ENCODE results near the gene CDC14C. TPM values are rescaled to one million over a fixed set of nuclear protein-coding genes. Genes with fewer than 3 reads are reported as not detected.

CDC14C gene
- 0.04 TPM in 1 of 2 replicates, not detected in the other for polyA plus RNA-seq (2011; rRNA removed)
- polyA minus RNA-seq (2011; rRNA and poly(A)+ RNA removed): not detected in 2 replicates

DNA sequence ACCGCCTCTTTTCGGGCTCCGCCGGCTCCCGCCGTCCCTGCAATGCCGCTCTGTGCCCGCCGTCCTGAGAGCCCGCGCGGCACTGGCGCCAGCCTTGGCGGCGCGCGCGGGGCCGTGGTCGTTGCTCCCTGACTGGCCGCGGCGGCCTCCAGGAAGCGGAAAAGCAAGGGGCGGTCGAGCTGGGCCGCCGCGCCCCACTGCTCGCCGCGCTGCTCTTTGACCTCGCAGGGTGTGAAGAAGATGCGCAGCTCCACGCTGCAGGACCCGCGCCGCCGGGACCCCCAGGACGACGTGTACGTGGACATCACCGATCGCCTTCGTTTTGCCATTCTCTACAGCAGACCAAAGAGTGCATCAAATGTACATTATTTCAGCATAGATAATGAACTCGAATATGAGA is at the start of gene CDC14C:
TSS of gene CDC14C (plus strand) at position 115 of the 400 bp plus-strand sequence. CDS start at position 241, 126 bp downstream.
- TF ChIP-seq, protein P1, sequence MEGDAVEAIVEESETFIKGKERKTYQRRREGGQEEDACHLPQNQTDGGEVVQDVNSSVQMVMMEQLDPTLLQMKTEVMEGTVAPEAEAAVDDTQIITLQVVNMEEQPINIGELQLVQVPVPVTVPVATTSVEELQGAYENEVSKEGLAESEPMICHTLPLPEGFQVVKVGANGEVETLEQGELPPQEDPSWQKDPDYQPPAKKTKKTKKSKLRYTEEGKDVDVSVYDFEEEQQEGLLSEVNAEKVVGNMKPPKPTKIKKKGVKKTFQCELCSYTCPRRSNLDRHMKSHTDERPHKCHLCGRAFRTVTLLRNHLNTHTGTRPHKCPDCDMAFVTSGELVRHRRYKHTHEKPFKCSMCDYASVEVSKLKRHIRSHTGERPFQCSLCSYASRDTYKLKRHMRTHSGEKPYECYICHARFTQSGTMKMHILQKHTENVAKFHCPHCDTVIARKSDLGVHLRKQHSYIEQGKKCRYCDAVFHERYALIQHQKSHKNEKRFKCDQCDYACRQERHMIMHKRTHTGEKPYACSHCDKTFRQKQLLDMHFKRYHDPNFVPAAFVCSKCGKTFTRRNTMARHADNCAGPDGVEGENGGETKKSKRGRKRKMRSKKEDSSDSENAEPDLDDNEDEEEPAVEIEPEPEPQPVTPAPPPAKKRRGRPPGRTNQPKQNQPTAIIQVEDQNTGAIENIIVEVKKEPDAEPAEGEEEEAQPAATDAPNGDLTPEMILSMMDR (IDR thresholded peaks at IDR 0.05; ENCODE audit: insufficient read depth, low read depth, low read length): no peak
- no peak within 1 kb of the TSS for H3K4me3 ChIP-seq (ENCODE audit: low read depth, low read length)
- no peaks in the 10 kb centered on the region for H3K27me3 ChIP-seq (ENCODE audit: control insufficient read depth, insufficient read depth, low read length)
- CTCF ChIA-PET: no interaction called here
- H3K36me3 ChIP-seq (ENCODE audit: control insufficient read depth, insufficient read depth, low read length): no peaks in the 10 kb centered on the region
- POLR2A ChIA-PET: no interaction called here
- DNase-seq (ENCODE audit: low read depth): no peak

DNA sequence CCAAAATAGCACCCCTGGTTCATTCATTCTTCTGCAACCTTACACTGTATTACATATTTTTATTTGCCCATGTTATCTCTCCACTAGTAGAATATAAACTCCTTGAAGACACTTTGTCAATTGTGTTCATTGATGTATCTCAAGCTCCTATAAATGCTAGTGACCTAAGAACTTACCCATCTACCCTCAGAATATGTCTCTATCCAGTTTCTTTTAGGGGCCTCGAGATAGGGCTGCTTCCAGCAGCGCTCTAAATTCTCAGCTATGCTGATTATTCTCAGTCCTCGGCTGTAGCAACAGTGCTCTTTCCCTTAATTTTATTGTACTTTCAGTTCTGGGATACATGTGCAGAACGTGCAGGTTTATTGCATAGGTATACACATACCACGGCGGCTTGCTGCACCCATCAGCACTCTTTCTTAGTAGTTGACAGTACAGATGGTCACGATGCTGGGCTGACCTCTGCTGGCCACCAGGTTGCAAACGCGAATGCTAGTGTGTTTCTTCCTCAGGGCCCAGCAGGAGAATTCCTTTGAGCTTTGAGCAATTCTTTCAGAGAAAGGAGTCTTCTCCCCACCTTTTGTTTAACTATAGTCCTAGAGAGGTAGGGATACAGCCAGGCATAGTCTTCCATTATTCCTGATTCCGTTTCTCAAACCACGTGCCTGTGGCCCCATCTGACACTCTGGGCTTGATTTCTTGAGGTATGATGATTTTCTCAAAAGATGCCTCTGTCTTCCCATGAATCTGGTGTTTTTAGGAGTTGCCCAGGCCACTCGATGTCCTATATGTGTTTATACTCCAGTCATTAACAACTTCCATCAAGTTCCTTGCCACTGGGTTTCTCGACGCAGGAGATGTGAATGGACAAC is 49.1 kb upstream of the CDC14C start:
- no peaks in the 10 kb centered on the region for H3K36me3 ChIP-seq (ENCODE audit: control insufficient read depth, insufficient read depth, low read length)
- TF ChIP-seq, protein P1 (IDR thresholded peaks at IDR 0.05; ENCODE audit: insufficient read depth, low read depth, low read length): no peak
- ChIA-PET POLR2A (no interaction called here), CTCF (no interaction called here)
- H3K4me3 ChIP-seq (ENCODE audit: low read depth, low read length): no peak overlapping the region
- H3K27me3 ChIP-seq (ENCODE audit: control insufficient read depth, insufficient read depth, low read length): no peaks in the 10 kb centered on the region
- no peak for DNase-seq (ENCODE audit: low read depth)

DNA sequence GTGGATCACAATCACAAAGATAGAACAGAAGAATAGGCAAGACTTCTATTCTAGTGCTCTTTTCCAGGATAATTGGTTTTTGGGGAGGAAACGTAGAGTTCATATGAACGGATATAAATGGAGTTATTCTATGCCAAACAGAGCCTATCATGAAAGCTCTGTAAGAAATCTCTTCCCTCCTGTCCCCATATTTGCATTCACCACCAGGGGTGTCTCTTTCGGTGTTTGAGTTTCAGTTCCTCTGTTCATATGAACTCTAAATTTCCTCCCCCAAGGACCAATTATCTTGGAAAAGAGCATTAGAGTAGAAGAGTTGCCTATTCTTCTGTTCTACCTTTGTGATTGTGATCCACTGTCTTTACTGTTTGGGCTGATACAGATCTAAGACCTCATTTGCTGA is 48.3 kb upstream of the CDC14C start:
- H3K27me3 ChIP-seq (ENCODE audit: control insufficient read depth, insufficient read depth, low read length): no peaks in the 10 kb centered on the region
- ChIA-PET CTCF (no interaction called here), POLR2A (no interaction called here)
- DNase-seq (ENCODE audit: low read depth): no peak
- TF ChIP-seq, protein P1 (IDR thresholded peaks at IDR 0.05; ENCODE audit: insufficient read depth, low read depth, low read length): no peak
- H3K4me3 ChIP-seq (ENCODE audit: low read depth, low read length): no peak overlapping the region
- H3K36me3 ChIP-seq (ENCODE audit: control insufficient read depth, insufficient read depth, low read length): no peaks in the 10 kb centered on the region

DNA sequence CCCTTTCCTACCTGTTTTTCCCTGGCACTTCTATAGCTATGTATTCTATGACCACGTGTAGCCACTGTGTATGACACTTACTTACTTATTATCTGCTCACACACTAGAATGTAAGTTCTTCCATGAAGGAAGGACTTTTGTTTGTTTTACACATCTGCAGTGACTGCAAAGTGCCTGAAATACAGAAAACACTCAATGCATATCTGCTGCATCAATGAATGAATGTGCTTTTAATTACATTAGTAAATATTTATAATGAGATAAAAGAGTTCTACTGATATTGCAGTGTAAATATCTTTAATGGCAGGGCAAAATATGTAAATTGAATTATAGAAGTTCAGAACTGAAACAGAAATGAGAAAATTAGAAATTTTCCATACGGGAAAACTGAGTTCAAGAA is 43.5 kb upstream of the CDC14C start:
- H3K27me3 ChIP-seq (ENCODE audit: control insufficient read depth, insufficient read depth, low read length): no peaks in the 10 kb centered on the region
- DNase-seq (ENCODE audit: low read depth): no peak
- TF ChIP-seq, protein P1 (IDR thresholded peaks at IDR 0.05; ENCODE audit: insufficient read depth, low read depth, low read length): no peak
- POLR2A ChIA-PET: no interaction called here
- no peak overlapping the region for H3K4me3 ChIP-seq (ENCODE audit: low read depth, low read length)
- no peaks in the 10 kb centered on the region for H3K36me3 ChIP-seq (ENCODE audit: control insufficient read depth, insufficient read depth, low read length)
- CTCF ChIA-PET: no interaction called here

DNA sequence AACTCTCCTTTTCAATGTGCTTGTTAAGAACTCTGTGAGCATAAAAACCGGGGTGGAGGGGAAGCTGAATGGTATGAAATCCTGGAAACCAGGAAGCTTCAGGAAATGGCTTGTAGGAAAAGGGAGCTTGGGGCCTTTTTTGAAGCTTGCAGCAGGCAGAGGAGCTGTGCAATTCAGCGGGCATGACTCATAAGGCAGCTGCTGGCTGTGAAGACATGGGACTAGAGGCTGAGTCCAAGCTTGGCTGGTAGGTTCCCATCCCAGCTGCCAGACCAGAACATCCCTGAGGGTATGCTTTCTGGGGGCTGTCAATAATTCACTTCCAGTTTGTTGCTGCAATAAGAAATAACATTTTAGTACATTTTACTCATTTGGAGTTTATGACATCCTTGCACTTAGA is 36.8 kb upstream of the CDC14C start:
- Histone ChIP-seq H3K4me3 (ENCODE audit: low read depth, low read length) (no peak overlapping the region), H3K36me3 (ENCODE audit: control insufficient read depth, insufficient read depth, low read length) (no peaks in the 10 kb centered on the region), H3K27me3 (ENCODE audit: control insufficient read depth, insufficient read depth, low read length) (no peaks in the 10 kb centered on the region)
- ChIA-PET POLR2A (no interaction called here), CTCF (interaction anchor here (0.9 kb wide), 1 partner anchor 19 kb away, joined by 3 read pairs; no protein-coding TSS in a partner anchor)
- DNase-seq (ENCODE audit: low read depth): no peak
- TF ChIP-seq, protein P1 (IDR thresholded peaks at IDR 0.05; ENCODE audit: insufficient read depth, low read depth, low read length): no peak

Data from BJ (cell line).